ENCODE results near the gene BIRC2. TPM values are rescaled to one million over a fixed set of nuclear protein-coding genes. Genes with fewer than 3 reads are reported as not detected.
"Not testable (repeated sequence)": the region's sequence is repeated elsewhere in the genome, so short reads cannot be mapped to it uniquely, and the experiment has no call there.

Gene BIRC2
- total and polyA plus RNA-seq, 10 donors, result 24.0 to 101 (median 46.6) TPM

DNA sequence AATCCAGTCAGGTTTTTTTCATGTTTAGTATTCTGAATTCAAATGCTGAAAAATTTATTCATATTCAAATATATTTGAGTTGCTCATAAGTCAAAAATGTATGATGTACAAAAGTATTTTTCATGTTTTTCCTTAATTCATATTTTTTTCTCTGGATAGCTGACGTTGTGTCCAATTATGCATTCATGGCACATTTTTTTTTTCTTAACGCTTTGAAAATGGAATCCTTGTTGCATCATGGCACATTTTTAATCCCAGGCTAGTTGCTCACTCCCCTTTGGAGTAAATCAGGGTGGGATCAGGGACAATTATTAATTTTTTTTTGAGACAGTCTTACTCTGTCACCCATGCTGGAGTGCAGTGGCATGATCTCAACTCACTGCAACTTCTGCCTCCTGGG is 15.7 kb upstream of the BIRC2 start:
- no peak for TF ChIP-seq POLR2A (IDR thresholded peaks at IDR 0.05)
- TF ChIP-seq, protein P1, sequence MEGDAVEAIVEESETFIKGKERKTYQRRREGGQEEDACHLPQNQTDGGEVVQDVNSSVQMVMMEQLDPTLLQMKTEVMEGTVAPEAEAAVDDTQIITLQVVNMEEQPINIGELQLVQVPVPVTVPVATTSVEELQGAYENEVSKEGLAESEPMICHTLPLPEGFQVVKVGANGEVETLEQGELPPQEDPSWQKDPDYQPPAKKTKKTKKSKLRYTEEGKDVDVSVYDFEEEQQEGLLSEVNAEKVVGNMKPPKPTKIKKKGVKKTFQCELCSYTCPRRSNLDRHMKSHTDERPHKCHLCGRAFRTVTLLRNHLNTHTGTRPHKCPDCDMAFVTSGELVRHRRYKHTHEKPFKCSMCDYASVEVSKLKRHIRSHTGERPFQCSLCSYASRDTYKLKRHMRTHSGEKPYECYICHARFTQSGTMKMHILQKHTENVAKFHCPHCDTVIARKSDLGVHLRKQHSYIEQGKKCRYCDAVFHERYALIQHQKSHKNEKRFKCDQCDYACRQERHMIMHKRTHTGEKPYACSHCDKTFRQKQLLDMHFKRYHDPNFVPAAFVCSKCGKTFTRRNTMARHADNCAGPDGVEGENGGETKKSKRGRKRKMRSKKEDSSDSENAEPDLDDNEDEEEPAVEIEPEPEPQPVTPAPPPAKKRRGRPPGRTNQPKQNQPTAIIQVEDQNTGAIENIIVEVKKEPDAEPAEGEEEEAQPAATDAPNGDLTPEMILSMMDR (IDR thresholded peaks at IDR 0.05 in 8 of 11, conservative IDR thresholded peaks at IDR 0.05 in 3 of 11), result no peak
- TF ChIP-seq POLR2AphosphoS5 (IDR thresholded peaks at IDR 0.05), result no peak
- no peak overlapping the region for H3K4me3 ChIP-seq
- H3K36me3 ChIP-seq, result peaks cover 0 to 100% (median 93%) of the 10 kb centered on the region in 6 donors
- peak overlapping the region in 1 of 8 donors; percentile 34 for H3K27ac ChIP-seq
- 86 to 91% (median 87%) methylated on average over 2 of the region's 2 CpGs for WGBS, 5 donors
- DNase-seq, result no peak
- intact Hi-C loops (cut with DNase I; ENCODE audit: low total_unique reads), result no loop called here
- H3K4me1 ChIP-seq, result peaks cover 0 to 56% (median 4%) of the 10 kb centered on the region in 6 donors
- H3K27me3 ChIP-seq (replicated peaks in 1 of 7), result no peaks in the 10 kb centered on the region
- H3K9me3 ChIP-seq, result no peaks in the 10 kb centered on the region

DNA sequence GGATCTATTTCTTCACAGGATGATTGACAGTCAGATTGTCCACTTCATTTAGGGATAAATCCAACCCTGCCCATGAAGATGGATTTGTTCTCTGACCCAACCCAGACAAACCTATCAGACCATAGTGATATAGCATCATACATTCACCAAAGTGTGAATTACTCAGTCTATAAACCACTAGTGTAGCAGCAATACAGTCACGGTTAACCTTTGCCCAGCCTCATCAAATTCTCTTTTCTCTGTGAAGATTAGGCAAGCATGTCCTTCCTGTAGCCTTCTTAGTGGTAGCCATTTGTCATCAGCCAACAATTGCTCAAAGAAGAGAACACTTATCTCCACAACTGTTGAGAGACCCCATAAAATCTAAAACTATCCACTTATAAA is 14.4 kb upstream of the BIRC2 start:
- H3K9me3 ChIP-seq, result no peaks in the 10 kb centered on the region
- H3K27ac ChIP-seq, result peak overlapping the region in 1 of 8 donors; percentile 34
- TF ChIP-seq, protein P1 (IDR thresholded peaks at IDR 0.05 in 8 of 11, conservative IDR thresholded peaks at IDR 0.05 in 3 of 11), result no peak
- TF ChIP-seq POLR2AphosphoS5 (IDR thresholded peaks at IDR 0.05), result peak in 1 of 3 donors; percentile 8
- no peak overlapping the region for H3K4me3 ChIP-seq
- WGBS, 5 donors, result 54 to 84% (median 56%) methylated on average over 1 of the region's 1 CpG
- H3K4me1 ChIP-seq, result peaks cover 0 to 43% (median 3%) of the 10 kb centered on the region in 6 donors
- intact Hi-C loops (cut with DNase I; ENCODE audit: low total_unique reads), result no loop called here
- H3K36me3 ChIP-seq, result peaks cover 0 to 100% (median 93%) of the 10 kb centered on the region in 6 donors
- DNase-seq, result no peak
- no peaks in the 10 kb centered on the region for H3K27me3 ChIP-seq (replicated peaks in 1 of 7)

DNA sequence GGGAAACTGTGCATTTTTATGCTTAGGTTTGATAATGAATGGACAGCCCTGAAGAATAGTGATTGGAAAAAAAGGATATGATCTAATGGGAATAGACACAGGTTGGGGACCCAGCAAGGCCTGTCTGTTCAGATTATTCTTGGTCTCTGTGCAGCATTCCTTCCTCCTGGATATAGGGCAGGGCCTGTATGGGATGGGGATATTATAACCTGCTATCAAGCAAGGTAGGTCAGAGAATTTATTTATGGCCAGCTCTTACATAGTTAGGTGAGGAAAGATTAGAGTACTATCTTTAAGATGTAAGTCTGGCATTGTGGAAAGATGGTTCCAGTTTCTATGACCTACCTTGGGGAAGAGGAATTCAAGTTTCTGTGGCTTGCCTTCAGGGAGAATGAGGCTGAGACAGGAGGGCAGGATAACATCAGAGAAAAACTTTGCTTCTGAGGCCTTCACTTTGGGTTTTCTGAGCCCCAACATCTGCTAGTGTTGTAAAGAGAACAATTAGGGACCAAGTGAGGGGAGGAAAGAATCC is 8.5 kb upstream of the BIRC2 start:
- TF ChIP-seq POLR2AphosphoS5 (IDR thresholded peaks at IDR 0.05), result peak in 1 of 3 donors; percentile 32
- TF ChIP-seq, protein P1 (IDR thresholded peaks at IDR 0.05 in 8 of 11, conservative IDR thresholded peaks at IDR 0.05 in 3 of 11), result no peak
- H3K9me3 ChIP-seq, result no peaks in the 10 kb centered on the region
- H3K4me1 ChIP-seq, result peaks cover 0 to 18% (median 6%) of the 10 kb centered on the region in 6 donors
- no peak for DNase-seq
- H3K27me3 ChIP-seq (replicated peaks in 1 of 7), result no peaks in the 10 kb centered on the region
- peaks cover 0 to 59% (median 49%) of the 10 kb centered on the region in 6 donors for H3K36me3 ChIP-seq
- intact Hi-C loops (cut with DNase I; ENCODE audit: low total_unique reads), result no loop called here
- H3K4me3 ChIP-seq, result no peak overlapping the region
- peak overlapping the region in 2 of 8 donors; percentile 7 to 45 for H3K27ac ChIP-seq

DNA sequence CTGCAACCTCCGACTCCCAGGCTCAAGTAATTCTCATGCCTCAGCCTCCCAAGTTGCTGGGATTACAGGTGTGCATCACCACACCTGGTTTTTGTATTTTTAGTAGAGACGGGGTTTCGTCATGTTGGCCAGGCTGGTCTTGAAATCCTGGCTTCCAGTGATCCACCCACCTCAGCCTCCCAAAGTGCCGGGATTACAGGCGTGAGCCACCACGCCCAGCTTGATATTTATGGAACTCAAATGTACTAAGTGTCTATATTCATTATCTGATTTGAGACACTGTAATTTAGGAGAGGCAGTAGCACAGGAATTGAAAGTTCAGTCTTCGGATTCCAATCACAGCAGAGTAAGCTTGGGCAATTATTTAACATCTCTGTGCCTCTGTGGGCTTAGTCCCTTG is 5.7 kb upstream of the BIRC2 start:
- WGBS, 5 donors, result 76 to 92% (median 82%) methylated on average over 7 of the region's 7 CpGs
- not testable (repeated sequence) for DNase-seq; H3K27me3 ChIP-seq (replicated peaks in 1 of 7); H3K9me3 ChIP-seq; H3K4me3 ChIP-seq
- H3K36me3 ChIP-seq, result peaks cover 0 to 32% (median 27%) of the 10 kb centered on the region in 6 donors
- intact Hi-C loops (cut with DNase I; ENCODE audit: low total_unique reads), result loop anchor here (5.0 kb wide), 1 partner anchor 54 kb away; no protein-coding TSS in a partner anchor
- H3K27ac ChIP-seq, result peak overlapping the region in 3 of 8 donors; percentile 15 to 17 (median 17)
- peaks cover 0 to 36% (median 13%) of the 10 kb centered on the region in 6 donors for H3K4me1 ChIP-seq

Measured in spleen (tissue), 11 donors.